OCI-LY7 (cell line): ENCODE results near the gene ELMO1. TPM values are rescaled to one million over a fixed set of nuclear protein-coding genes. Genes with fewer than 3 reads are reported as not detected.

Source experiments
- BruUV-seq: library from RNA; stranded (reverse); fragments of 400-500 nt; replicated peaks from 2 replicates; lab custom pipeline; 2021; lab: Mats Ljungman, UMichigan
- CTCF ChIA-PET: fragments of 300-600 bp; sonication (Branson Sonifier 250); formaldehyde crosslinking; loops from one replicate; lab custom pipeline; 2022; ENCODE audit warnings: antibody characterized with exemption; ENCODE audit not compliant: unreplicated experiment; lab: Charles Lee
- POLR2A ChIA-PET: fragments of 300-600 bp; sonication (Branson Sonifier 250); formaldehyde crosslinking; loops from one replicate; lab custom pipeline; 2022; ENCODE audit warnings: antibody characterized with exemption; lab: Charles Lee
- DNase-seq: peaks from one replicate; pipeline ENCODE4 v3.0.0-alpha.2; 2015; ENCODE audit warnings: low spot score
- H2AFZ ChIP-seq: fragments of 200-600 bp; sonication (generic), shearing (Covaris generic); 2 replicates; pipeline ENCODE4 v1.6.1; 2014; ENCODE audit warnings: mild to moderate bottlenecking, antibody characterized with exemption, low read length, moderate library complexity
- H3K27ac ChIP-seq: fragments of 200-600 bp; sonication (generic); 2 replicates; pipeline ENCODE4 v1.5.1; 2014; ENCODE audit warnings: mixed run types, low read depth, mild to moderate bottlenecking, moderate library complexity, low read length, inconsistent platforms; ENCODE audit not compliant: poor library complexity, severe bottlenecking
- H3K36me3 ChIP-seq: fragments of 200-600 bp; sonication (generic); 2 replicates; pipeline ENCODE4 v1.6.1; 2014; ENCODE audit warnings: mild to moderate bottlenecking, antibody characterized with exemption, low read length, moderate library complexity, mixed read lengths; ENCODE audit not compliant: insufficient read depth
- H3K4me1 ChIP-seq: fragments of 200-600 bp; sonication (generic); 2 replicates; pipeline ENCODE4 v1.5.1; 2014; ENCODE audit warnings: mild to moderate bottlenecking, low read length; ENCODE audit not compliant: insufficient read depth, poor library complexity, severe bottlenecking
- H3K4me2 ChIP-seq: fragments of 200-600 bp; sonication (generic); 2 replicates; pipeline ENCODE4 v1.6.1; 2014; ENCODE audit warnings: mild to moderate bottlenecking, low read length
- H3K4me3 ChIP-seq: fragments of 200-600 bp; sonication (generic); 2 replicates; pipeline ENCODE4 v1.5.1; 2014; ENCODE audit warnings: mild to moderate bottlenecking, low read depth, low read length; ENCODE audit not compliant: poor library complexity, severe bottlenecking
- H3K79me2 ChIP-seq: fragments of 200-600 bp; sonication (generic); 2 replicates; pipeline ENCODE4 v1.6.1; 2016; ENCODE audit warnings: low read depth, mild to moderate bottlenecking, low read length, moderate library complexity, mixed read lengths; ENCODE audit not compliant: insufficient read depth
- H3K9me2 ChIP-seq: fragments of 200-600 bp; sonication (generic); 2 replicates; pipeline ENCODE4 v1.6.1; 2016; ENCODE audit warnings: mild to moderate bottlenecking, low read length, mixed read lengths; ENCODE audit not compliant: insufficient read depth
- H3K9me3 ChIP-seq: fragments of 200-600 bp; sonication (generic); 2 replicates; pipeline ENCODE4 v1.6.1; 2014; ENCODE audit warnings: mild to moderate bottlenecking, mixed run types, low read length, mixed read lengths
- H4K20me1 ChIP-seq: fragments of 200-600 bp; sonication (generic); 2 replicates; pipeline ENCODE4 v1.6.1; 2014; ENCODE audit warnings: mild to moderate bottlenecking, antibody characterized with exemption, low read length, moderate library complexity, mixed read lengths; ENCODE audit not compliant: insufficient read depth
- EZH2phosphoT487 ChIP-seq: fragments of 200-600 bp; sonication (generic); IDR thresholded peaks from 2 replicates; pipeline ENCODE4 v1.6.1; 2018; ENCODE audit warnings: low read depth, borderline replicate concordance, mild to moderate bottlenecking, mixed run types, antibody characterized with exemption, low read length, moderate library complexity, mixed read lengths
- intact Hi-C: fragments of 100-400 bp; cut with micrococcal nuclease; formaldehyde crosslinking; loops from one replicate; pipeline ENCODE4 v1.10.0; 2022; ENCODE audit not compliant: unreplicated experiment
- total RNA-seq, 2 experiments: library from RNA; depleted of rRNA in 1 of 2; stranded (reverse); fragments of >200 nt in 1 of 2; shearing (Covaris generic) in 1 of 2; gene quantifications; 2 replicates each; pipeline ENCODE4 v1.2.3, GENCODE V29; 2014 to 2022
- TF ChIP-seq, protein P1 (sequence below): fragments of 200-600 bp; sonication (generic); conservative IDR thresholded peaks from 2 replicates; pipeline ENCODE4 v1.5.1; 2014; ENCODE audit warnings: mild to moderate bottlenecking, antibody characterized with exemption, low read length, moderate library complexity, mixed read lengths

The ELMO1 gene
- total RNA-seq, 2 experiments from 2014 or later = 101 to 103 TPM

DNA sequence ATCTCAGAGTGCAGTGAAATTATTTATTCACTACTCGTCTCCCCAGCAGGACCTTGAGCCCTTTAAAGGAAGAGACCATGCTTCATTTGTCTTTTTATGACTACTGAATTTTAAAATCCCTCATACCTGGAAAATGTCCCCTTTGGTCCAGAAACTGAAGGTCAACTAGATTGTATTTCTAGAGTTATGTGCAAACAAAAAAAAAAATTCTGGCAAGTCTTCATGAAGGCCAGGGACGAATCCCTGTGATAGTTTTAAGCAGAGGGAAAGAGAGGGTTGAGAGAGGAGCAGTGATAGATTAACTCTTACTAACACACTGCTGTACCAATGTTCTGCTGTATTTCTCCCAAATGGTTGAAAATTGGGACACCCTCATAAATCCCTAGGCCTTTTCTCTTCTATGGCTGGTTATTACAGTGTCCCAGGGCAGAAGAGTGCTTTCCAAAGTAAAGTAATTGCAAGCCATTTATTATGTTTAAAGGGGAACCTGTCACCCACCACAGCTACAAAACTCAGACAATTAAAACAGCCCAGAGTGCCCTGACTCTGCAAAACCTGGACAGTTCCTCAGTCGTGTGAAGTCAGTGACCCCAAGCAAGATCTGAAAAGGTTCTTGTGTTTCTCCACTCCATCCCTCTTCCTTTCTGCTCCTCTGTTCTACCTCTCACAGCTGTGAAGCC is 541.6 kb downstream of the ELMO1 start:
- Histone ChIP-seq H4K20me1 (no peaks in the 10 kb centered on the region), H3K4me1 (no peaks in the 10 kb centered on the region), H3K4me2 (no peak overlapping the region), H2AFZ (no peak overlapping the region), H3K36me3 (no peaks in the 10 kb centered on the region), H3K79me2 (no peaks in the 10 kb centered on the region), H3K9me2 (no peaks in the 10 kb centered on the region), H3K9me3 (no peaks in the 10 kb centered on the region), H3K4me3 (no peak overlapping the region), H3K27ac (no peak overlapping the region)
- ChIA-PET POLR2A (no interaction called here), CTCF (no interaction called here)
- no peak for TF ChIP-seq EZH2phosphoT487
- TF ChIP-seq, protein P1, sequence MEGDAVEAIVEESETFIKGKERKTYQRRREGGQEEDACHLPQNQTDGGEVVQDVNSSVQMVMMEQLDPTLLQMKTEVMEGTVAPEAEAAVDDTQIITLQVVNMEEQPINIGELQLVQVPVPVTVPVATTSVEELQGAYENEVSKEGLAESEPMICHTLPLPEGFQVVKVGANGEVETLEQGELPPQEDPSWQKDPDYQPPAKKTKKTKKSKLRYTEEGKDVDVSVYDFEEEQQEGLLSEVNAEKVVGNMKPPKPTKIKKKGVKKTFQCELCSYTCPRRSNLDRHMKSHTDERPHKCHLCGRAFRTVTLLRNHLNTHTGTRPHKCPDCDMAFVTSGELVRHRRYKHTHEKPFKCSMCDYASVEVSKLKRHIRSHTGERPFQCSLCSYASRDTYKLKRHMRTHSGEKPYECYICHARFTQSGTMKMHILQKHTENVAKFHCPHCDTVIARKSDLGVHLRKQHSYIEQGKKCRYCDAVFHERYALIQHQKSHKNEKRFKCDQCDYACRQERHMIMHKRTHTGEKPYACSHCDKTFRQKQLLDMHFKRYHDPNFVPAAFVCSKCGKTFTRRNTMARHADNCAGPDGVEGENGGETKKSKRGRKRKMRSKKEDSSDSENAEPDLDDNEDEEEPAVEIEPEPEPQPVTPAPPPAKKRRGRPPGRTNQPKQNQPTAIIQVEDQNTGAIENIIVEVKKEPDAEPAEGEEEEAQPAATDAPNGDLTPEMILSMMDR = no peak
- no TSS peak for BruUV-seq
- intact Hi-C loops = no loop called here
- DNase-seq = no peak

GRCh38 chr7:36906448-36906847 is 542.2 kb downstream of the ELMO1 start:
- H2AFZ ChIP-seq = no peak overlapping the region
- TF ChIP-seq, protein P1 = no peak
- TF ChIP-seq EZH2phosphoT487 = no peak
- ChIA-PET CTCF (no interaction called here), POLR2A (interaction anchor here (1.0 kb wide), 1 partner anchor 22 kb away, joined by 3 read pairs; no protein-coding TSS in a partner anchor)
- H3K9me3 ChIP-seq = no peaks in the 10 kb centered on the region
- DNase-seq = no peak
- no peak overlapping the region for H3K4me3 ChIP-seq
- no peak overlapping the region for H3K4me2 ChIP-seq
- H3K9me2 ChIP-seq = no peaks in the 10 kb centered on the region
- no peaks in the 10 kb centered on the region for H4K20me1 ChIP-seq
- no peak overlapping the region for H3K27ac ChIP-seq
- H3K79me2 ChIP-seq = no peaks in the 10 kb centered on the region
- BruUV-seq = no TSS peak
- H3K4me1 ChIP-seq = no peaks in the 10 kb centered on the region
- intact Hi-C loops = no loop called here
- no peaks in the 10 kb centered on the region for H3K36me3 ChIP-seq

DNA sequence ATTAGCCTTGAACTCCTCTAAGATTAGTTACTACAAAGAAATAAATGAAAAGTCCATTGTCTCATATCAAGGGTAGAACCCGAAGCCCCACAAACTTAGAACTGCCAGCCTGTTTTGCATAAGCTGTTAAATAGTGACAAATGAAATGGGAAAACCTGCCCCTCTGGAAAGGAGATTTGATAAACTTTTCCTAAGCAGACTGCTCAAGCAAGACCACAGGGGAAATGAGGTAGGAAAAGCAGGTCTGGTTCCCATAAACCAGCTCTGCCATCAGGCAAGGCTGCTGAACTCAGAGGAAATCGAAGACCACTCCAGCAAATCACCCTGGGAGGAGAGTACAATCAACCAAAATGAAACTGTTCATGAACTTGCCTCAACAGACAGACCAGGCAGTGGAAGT is 542.8 kb downstream of the ELMO1 start:
- BruUV-seq = no TSS peak
- intact Hi-C loops = no loop called here

More for the DNA sequence above, 542.8 kb downstream of the ELMO1 start:
- no peaks in the 10 kb centered on the region for H3K9me3 ChIP-seq
- no peaks in the 10 kb centered on the region for H4K20me1 ChIP-seq
- H3K4me2 ChIP-seq = no peak overlapping the region
- H3K4me3 ChIP-seq = no peak overlapping the region
- H3K27ac ChIP-seq = no peak overlapping the region
- H3K36me3 ChIP-seq = no peaks in the 10 kb centered on the region
- no peak for DNase-seq
- H2AFZ ChIP-seq = no peak overlapping the region
- ChIA-PET CTCF (no interaction called here), POLR2A (interaction anchor here (0.5 to 1.2 kb wide), 3 partner anchors 23 to 450 kb away, joined by 3 read pairs; no protein-coding TSS in a partner anchor)
- TF ChIP-seq EZH2phosphoT487 = no peak
- TF ChIP-seq, protein P1 = no peak
- H3K4me1 ChIP-seq = no peaks in the 10 kb centered on the region
- H3K9me2 ChIP-seq = no peaks in the 10 kb centered on the region
- no peaks in the 10 kb centered on the region for H3K79me2 ChIP-seq
